Epithelial cell of esophagus (primary cell): ENCODE data around the gene RNF220.

ENCODE experiments used
- DNase-seq: peaks from one replicate; pipeline ENCODE4 v3.0.0; 2010; ENCODE audit warnings: low read depth
- H3K4me3 ChIP-seq: 2 replicates; pipeline ENCODE4 v1.5.1; 2011; ENCODE audit warnings: mild to moderate bottlenecking, low read length, control low read depth
- TF ChIP-seq, protein P1 (sequence below): IDR thresholded peaks from 2 replicates; pipeline ENCODE4 v1.5.1; 2011; ENCODE audit warnings: low read depth, mild to moderate bottlenecking, low read length, control low read depth, inconsistent platforms; ENCODE audit not compliant: insufficient read depth; ENCODE audit errors: missing control alignments

The RNF220 gene

DNA sequence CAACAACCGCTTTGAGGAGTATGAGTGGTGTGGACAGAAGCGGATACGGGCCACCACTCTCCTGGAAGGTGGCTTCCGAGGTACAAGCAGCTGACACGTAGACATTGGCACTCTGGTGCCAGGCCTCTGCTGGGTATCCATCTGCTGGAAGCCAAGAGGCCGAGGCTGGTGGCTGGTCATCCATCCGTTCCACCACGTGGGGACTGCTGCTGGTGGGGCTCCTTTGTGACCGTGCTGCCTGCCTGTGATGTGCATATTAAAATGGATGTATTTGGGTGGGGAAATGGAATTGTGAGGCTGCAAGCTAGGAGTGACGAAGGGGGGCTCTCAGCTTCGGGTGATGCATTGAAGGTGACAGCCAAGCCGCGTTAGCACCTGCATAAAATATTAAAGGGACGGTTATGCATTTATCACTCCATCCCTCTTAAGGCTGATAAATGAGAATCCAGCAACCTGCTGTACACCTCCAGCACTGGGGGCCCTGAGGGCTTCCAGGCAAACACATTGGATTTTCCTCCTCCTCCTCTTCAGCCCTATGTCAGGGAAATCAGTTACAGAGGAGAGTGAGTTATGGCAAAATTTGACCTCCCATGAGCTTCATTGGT lies 231.1 kb downstream of the RNF220 start:
- no peak overlapping the region for H3K4me3 ChIP-seq
- no peak for DNase-seq
- TF ChIP-seq, protein P1, sequence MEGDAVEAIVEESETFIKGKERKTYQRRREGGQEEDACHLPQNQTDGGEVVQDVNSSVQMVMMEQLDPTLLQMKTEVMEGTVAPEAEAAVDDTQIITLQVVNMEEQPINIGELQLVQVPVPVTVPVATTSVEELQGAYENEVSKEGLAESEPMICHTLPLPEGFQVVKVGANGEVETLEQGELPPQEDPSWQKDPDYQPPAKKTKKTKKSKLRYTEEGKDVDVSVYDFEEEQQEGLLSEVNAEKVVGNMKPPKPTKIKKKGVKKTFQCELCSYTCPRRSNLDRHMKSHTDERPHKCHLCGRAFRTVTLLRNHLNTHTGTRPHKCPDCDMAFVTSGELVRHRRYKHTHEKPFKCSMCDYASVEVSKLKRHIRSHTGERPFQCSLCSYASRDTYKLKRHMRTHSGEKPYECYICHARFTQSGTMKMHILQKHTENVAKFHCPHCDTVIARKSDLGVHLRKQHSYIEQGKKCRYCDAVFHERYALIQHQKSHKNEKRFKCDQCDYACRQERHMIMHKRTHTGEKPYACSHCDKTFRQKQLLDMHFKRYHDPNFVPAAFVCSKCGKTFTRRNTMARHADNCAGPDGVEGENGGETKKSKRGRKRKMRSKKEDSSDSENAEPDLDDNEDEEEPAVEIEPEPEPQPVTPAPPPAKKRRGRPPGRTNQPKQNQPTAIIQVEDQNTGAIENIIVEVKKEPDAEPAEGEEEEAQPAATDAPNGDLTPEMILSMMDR, result no peak

DNA sequence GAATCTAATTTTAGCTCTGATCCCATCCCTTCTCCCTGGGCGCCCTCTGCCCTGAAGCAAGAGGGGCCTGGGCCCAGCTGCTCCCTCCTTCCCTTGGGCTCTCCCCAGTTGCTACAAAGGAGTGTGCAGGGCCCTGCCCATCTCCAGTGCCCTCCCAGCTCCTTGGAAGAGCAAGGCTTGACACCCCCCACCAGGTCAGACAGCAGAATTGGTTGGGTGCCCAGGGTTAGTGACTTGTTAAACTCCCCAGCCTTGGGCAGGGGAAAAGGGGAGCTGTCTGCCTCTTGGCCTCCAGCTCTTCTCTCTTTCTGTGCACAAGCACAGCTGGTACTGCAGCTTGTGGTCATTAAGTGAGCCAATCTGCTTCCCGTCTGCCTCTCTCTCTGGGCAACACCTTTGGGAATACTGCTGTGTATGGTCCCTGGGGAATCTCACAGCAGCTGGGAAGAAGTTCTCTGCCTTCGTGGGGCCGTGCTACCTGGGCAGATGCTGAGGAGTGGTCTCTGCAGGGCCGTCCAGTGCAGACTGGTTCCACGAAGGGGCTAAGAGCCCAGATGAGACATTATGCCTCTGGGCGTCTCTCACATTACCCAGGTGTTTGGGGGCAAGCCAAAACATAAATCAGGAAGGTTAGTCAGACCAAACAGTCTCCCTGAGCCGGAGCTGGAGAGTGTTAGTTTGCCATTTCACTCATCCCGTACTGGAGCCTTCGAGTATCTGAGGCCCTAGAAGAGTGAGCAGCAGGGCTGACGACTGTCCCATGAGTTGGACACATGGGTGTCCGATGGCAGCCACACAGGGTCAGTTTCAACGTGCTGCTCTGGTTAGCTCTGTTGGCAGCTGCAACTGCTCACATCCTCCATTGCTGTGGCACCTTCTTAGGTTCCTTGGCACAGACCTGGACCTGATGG lies 231.9 kb downstream of the RNF220 start:
- no peak overlapping the region for H3K4me3 ChIP-seq
- peak; percentile 84 for DNase-seq
- TF ChIP-seq, protein P1, result no peak

DNA sequence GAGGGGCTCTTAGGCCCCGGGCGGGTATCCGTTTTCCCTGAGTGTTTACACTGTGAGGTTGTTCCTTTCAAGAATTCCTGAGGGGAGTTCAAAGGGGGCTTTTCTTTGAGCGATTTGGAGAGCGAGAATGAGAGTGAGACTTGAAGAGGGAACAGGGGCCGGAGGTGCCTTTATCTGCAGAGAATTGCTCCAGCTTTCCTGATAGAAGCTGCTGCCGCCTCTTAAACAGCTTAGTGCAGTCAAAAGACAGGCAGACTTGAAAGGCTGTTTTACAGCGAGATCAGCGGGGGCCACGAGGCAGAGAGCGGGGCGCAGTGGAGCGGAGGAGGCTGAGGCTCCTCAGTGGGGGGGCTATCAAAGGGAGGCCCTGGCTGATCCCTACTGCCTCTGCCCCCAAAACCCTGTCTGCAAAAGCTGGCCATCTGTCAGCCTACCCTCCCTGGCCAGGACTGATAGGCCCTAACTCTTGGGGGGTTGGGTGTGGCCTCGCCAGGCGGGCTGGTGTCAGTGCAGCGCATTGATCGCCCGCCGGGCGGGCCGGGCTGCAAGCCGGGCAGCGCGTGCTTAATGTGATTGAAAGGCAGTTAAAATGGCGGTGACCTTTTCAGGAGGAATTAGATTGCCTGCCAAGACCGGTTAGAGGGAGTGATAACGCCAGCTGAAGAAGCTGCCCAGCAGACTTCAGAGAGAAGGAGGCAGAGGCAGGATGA lies 232.8 kb downstream of the RNF220 start:
- no peak overlapping the region for H3K4me3 ChIP-seq
- TF ChIP-seq, protein P1, result no peak
- DNase-seq, result no peak

- TF ChIP-seq, protein P1, result no peak
- H3K4me3 ChIP-seq, result no peak overlapping the region
- no peak for DNase-seq
Observed at GRCh38 chr1:44640200-44640853, 235.3 kb downstream of the RNF220 start.

- DNase-seq, result no peak
- TF ChIP-seq, protein P1, result no peak
- no peak overlapping the region for H3K4me3 ChIP-seq
Observed at GRCh38 chr1:44641126-44642102, 236.4 kb downstream of the RNF220 start.

GRCh38 chr1:44642255-44642654 lies 237.2 kb downstream of the RNF220 start:
- DNase-seq, result no peak
- no peak overlapping the region for H3K4me3 ChIP-seq
- TF ChIP-seq, protein P1, result no peak
